ENCODE results near the gene FCRL2. TPM values are rescaled to one million over a fixed set of nuclear protein-coding genes. Genes with fewer than 3 reads are reported as not detected.

The FCRL2 gene
- total RNA-seq, 2 donors from 2014 or later: not detected

- WGBS, 2 experiments (ENCODE audit: insufficient coverage in 1 of 2, insufficient read length in 1 of 2): 90 to 95% methylated on average over 2 of the region's 2 CpGs
- no peaks in the 10 kb centered on the region for H3K4me1 Mint-ChIP-seq
- H3K9me3 ChIP-seq (ENCODE audit: control insufficient read depth, low read length): no peaks in the 10 kb centered on the region
- no peaks in the 10 kb centered on the region for H3K36me3 Mint-ChIP-seq (ENCODE audit: low read depth)
- H3K27me3 ChIP-seq (ENCODE audit: control insufficient read depth, insufficient read depth, low read length, poor library complexity, severe bottlenecking): no peaks in the 10 kb centered on the region
- H3K4me3 Mint-ChIP-seq: no peak overlapping the region
- H3K36me3 ChIP-seq (ENCODE audit: control insufficient read depth, insufficient read depth, low read length): no peaks in the 10 kb centered on the region
- no peak overlapping the region for H3K4me3 ChIP-seq (ENCODE audit: low read length)
- H3K9me3 Mint-ChIP-seq: no peaks in the 10 kb centered on the region
- no peak for TF ChIP-seq CTCF (conservative IDR thresholded peaks at IDR 0.05)
- no peak for DNase-seq
- H3K4me1 ChIP-seq (ENCODE audit: control insufficient read depth, insufficient read depth, low read length): no peaks in the 10 kb centered on the region
- H3K27ac ChIP-seq (ENCODE audit: low read depth, low read length): no peak overlapping the region
- H3K27ac Mint-ChIP-seq: no peak overlapping the region
- H3K9ac ChIP-seq (ENCODE audit: extremely low read depth, low read length, poor library complexity, severe bottlenecking): no peak overlapping the region
- H3K27me3 Mint-ChIP-seq (ENCODE audit: insufficient read depth): no peaks in the 10 kb centered on the region
Observed at GRCh38 chr1:157819215-157819614, 42.3 kb upstream of the FCRL2 start.

- Mint-ChIP-seq H3K9me3 (no peaks in the 10 kb centered on the region), H3K27ac (no peak overlapping the region), H3K27me3 (ENCODE audit: insufficient read depth) (no peaks in the 10 kb centered on the region), H3K36me3 (ENCODE audit: low read depth) (no peaks in the 10 kb centered on the region), H3K4me3 (no peak overlapping the region), H3K4me1 (no peaks in the 10 kb centered on the region)
- WGBS, 2 experiments (ENCODE audit: insufficient coverage in 1 of 2, insufficient read length in 1 of 2): 92% methylated on average over 1 of the region's 1 CpG
- no peak for TF ChIP-seq CTCF (conservative IDR thresholded peaks at IDR 0.05)
- Histone ChIP-seq H3K4me1 (ENCODE audit: control insufficient read depth, insufficient read depth, low read length) (no peaks in the 10 kb centered on the region), H3K9ac (ENCODE audit: extremely low read depth, low read length, poor library complexity, severe bottlenecking) (no peak overlapping the region), H3K36me3 (ENCODE audit: control insufficient read depth, insufficient read depth, low read length) (no peaks in the 10 kb centered on the region), H3K27me3 (ENCODE audit: control insufficient read depth, insufficient read depth, low read length, poor library complexity, severe bottlenecking) (peaks cover 5% of the 10 kb centered on the region), H3K4me3 (ENCODE audit: low read length) (no peak overlapping the region), H3K9me3 (ENCODE audit: control insufficient read depth, low read length) (no peaks in the 10 kb centered on the region), H3K27ac (ENCODE audit: low read depth, low read length) (no peak overlapping the region)
- DNase-seq: no peak
Observed at GRCh38 chr1:157813269-157813668, 36.3 kb upstream of the FCRL2 start.

- H3K9me3 Mint-ChIP-seq: no peaks in the 10 kb centered on the region
- H3K27ac Mint-ChIP-seq: no peak overlapping the region
- Histone ChIP-seq H3K36me3 (ENCODE audit: control insufficient read depth, insufficient read depth, low read length) (no peaks in the 10 kb centered on the region), H3K27ac (ENCODE audit: low read depth, low read length) (no peak overlapping the region), H3K4me3 (ENCODE audit: low read length) (no peak overlapping the region), H3K9me3 (ENCODE audit: control insufficient read depth, low read length) (no peaks in the 10 kb centered on the region), H3K27me3 (ENCODE audit: control insufficient read depth, insufficient read depth, low read length, poor library complexity, severe bottlenecking) (peaks cover 5% of the 10 kb centered on the region), H3K4me1 (ENCODE audit: control insufficient read depth, insufficient read depth, low read length) (no peaks in the 10 kb centered on the region), H3K9ac (ENCODE audit: extremely low read depth, low read length, poor library complexity, severe bottlenecking) (no peak overlapping the region)
- no peak overlapping the region for H3K4me3 Mint-ChIP-seq
- DNase-seq: no peak
- TF ChIP-seq CTCF (conservative IDR thresholded peaks at IDR 0.05): no peak
- no peaks in the 10 kb centered on the region for H3K4me1 Mint-ChIP-seq
- no peaks in the 10 kb centered on the region for H3K36me3 Mint-ChIP-seq (ENCODE audit: low read depth)
- H3K27me3 Mint-ChIP-seq (ENCODE audit: insufficient read depth): peaks cover 6% of the 10 kb centered on the region
- 74 to 88% methylated on average over 6 of the region's 6 CpGs for WGBS, 2 experiments (ENCODE audit: insufficient coverage in 1 of 2, insufficient read length in 1 of 2)
Observed at GRCh38 chr1:157806431-157807149, 29.7 kb upstream of the FCRL2 start.

All from endodermal cell (in vitro differentiated cells).